Measurements from ENCODE around the gene PCSK4. TPM values are rescaled to one million over a fixed set of nuclear protein-coding genes. Genes with fewer than 3 reads are reported as not detected.

Gene PCSK4
- total and polyA plus RNA-seq, 2 of the 13 experiments (the other 11 are each of a cell fraction or from before 2014, with no cell fraction given), result 2.0 to 2.7 TPM

- TF ChIP-seq MIER3 (CRISPR knock-in tag; IDR thresholded peaks at IDR 0.05; ENCODE audit: borderline replicate concordance), result peak; percentile 99
- no peak for TF ChIP-seq ZFP62 (CRISPR knock-in tag; IDR thresholded peaks at IDR 0.05)
- peak; percentile 92; the same call in 1 of the 2 replicates for TF ChIP-seq ZBTB10 (CRISPR knock-in tag; IDR thresholded peaks at IDR 0.05; ENCODE audit: borderline replicate concordance)
- TF ChIP-seq ZNF841 (CRISPR knock-in tag; IDR thresholded peaks at IDR 0.05; ENCODE audit: borderline replicate concordance), result peak; percentile 65; the same call in 1 of the 2 replicates
- no peak for TF ChIP-seq SAFB2 (CRISPR knock-in tag; IDR thresholded peaks at IDR 0.05; ENCODE audit: borderline replicate concordance, low read depth)
Observed at GRCh38 chr19:1438035-1438932, 51.9 kb downstream of the PCSK4 start, which contains the start of gene RPS15 (continued).

DNA sequence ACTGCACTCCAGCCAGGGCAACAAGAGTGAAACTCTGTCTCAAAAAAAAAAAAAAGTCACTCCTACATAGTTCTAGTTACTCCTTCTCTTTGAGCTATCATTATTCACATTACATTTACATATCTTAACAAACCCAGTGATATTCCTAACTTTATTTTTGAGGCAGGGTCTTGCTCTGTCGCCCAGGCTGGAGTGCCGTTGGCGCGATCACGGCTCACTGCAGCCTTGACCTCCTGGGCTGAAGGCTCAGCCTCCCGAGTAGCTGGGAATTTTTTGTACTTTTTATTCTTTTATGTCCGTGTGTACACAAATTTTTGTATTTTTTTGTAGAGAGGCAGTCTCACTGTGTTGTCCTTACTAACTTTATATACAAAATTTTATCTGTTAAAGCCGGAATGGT, 52.5 kb downstream of the PCSK4 start:
- no TSS peak for BruUV-seq (replicated peaks)
- 34% methylated on average over 8 of the region's 8 CpGs for WGBS (ENCODE audit: low lambda C conversion rate)
- POLR2A ChIA-PET, result interaction anchor here (0.7 to 2.3 kb wide), 3 partner anchors 13 to 169 kb away, joined by 3 to 10 read pairs (median 4); partner anchors contain the start of gene CIRBP
- H3K27ac ChIP-seq (ENCODE audit: extremely low read length, insufficient read depth, low read length), result peak overlapping the region; percentile 82
- H3K4me2 ChIP-seq (ENCODE audit: low read depth, low read length), result peak overlapping the region; percentile 75
- DNase-seq (ENCODE audit: low spot score), result no peak
- CTCF ChIA-PET (ENCODE audit: low intra/inter-chr PET ratio, low total read pairs), result interaction anchor here (1.2 kb wide), 1 partner anchor 75 kb away, joined by 4 read pairs; the partner anchor contains the start of gene ADAMTSL5
- H3K4me1 ChIP-seq (ENCODE audit: insufficient read depth, low read length), result peaks cover 30% of the 10 kb centered on the region
- peak overlapping the region; percentile 11 to 87 (median 19); a peak in 3 of 6 replicates for H3K4me3 ChIP-seq (replicated peaks in 1 of 3; ENCODE audit: insufficient read depth in 1 of 3, low read depth in 2 of 3, low read length in 3 of 3)
- H3K79me2 ChIP-seq (ENCODE audit: insufficient read depth, low read length), result peaks cover 31% of the 10 kb centered on the region
- ATAC-seq, result no peak
- H3K9ac ChIP-seq (ENCODE audit: insufficient read depth, low read depth, low read length), result peak overlapping the region; percentile 61
- peaks cover 34% of the 10 kb centered on the region for H4K20me1 ChIP-seq (ENCODE audit: insufficient read depth, low read length)
- FAIRE-seq, result no peak
- intact Hi-C loops (cut with micrococcal nuclease; ENCODE audit: unreplicated experiment) (no loop called here), in situ Hi-C loops (cut with HindIII; ENCODE audit: extremely low pct_ligation_motif_present, low pct_unique_long_range_greater_than_20kb) (no loop called here)
- no peaks in the 10 kb centered on the region for H3K9me3 ChIP-seq (ENCODE audit: low read length)
- no peak overlapping the region for H2AFZ ChIP-seq (ENCODE audit: low read length)
- H3K36me3 ChIP-seq (replicated peaks in 1 of 2; ENCODE audit: control insufficient read depth in 1 of 2, insufficient read depth in 2 of 2, low read length in 2 of 2), result peaks cover 23 to 53% of the 10 kb centered on the region in 2 experiments
- no peaks in the 10 kb centered on the region for H3K27me3 ChIP-seq (ENCODE audit: control insufficient read depth in 1 of 2, insufficient read depth in 2 of 2, low read length in 2 of 2)
- TF ChIP-seq EZH2 (conservative IDR thresholded peaks at IDR 0.05; ENCODE audit: low read depth, low read length) (no peak), NFATC3 (CRISPR knock-in tag; IDR thresholded peaks at IDR 0.05) (no peak), ZNF512 (CRISPR knock-in tag; IDR thresholded peaks at IDR 0.05) (0 out of 2 replicates have a peak, but pooled peaks have one; percentile 1), ZNF121 (CRISPR knock-in tag; IDR thresholded peaks at IDR 0.05) (peak; percentile 80), ZNF17 (CRISPR knock-in tag; IDR thresholded peaks at IDR 0.05) (no peak), BHLHE40 (IDR thresholded peaks at IDR 0.05; ENCODE audit: low read length) (no peak), CCDC6 (CRISPR knock-in tag; IDR thresholded peaks at IDR 0.05) (no peak)
- TF ChIP-seq, protein P1, sequence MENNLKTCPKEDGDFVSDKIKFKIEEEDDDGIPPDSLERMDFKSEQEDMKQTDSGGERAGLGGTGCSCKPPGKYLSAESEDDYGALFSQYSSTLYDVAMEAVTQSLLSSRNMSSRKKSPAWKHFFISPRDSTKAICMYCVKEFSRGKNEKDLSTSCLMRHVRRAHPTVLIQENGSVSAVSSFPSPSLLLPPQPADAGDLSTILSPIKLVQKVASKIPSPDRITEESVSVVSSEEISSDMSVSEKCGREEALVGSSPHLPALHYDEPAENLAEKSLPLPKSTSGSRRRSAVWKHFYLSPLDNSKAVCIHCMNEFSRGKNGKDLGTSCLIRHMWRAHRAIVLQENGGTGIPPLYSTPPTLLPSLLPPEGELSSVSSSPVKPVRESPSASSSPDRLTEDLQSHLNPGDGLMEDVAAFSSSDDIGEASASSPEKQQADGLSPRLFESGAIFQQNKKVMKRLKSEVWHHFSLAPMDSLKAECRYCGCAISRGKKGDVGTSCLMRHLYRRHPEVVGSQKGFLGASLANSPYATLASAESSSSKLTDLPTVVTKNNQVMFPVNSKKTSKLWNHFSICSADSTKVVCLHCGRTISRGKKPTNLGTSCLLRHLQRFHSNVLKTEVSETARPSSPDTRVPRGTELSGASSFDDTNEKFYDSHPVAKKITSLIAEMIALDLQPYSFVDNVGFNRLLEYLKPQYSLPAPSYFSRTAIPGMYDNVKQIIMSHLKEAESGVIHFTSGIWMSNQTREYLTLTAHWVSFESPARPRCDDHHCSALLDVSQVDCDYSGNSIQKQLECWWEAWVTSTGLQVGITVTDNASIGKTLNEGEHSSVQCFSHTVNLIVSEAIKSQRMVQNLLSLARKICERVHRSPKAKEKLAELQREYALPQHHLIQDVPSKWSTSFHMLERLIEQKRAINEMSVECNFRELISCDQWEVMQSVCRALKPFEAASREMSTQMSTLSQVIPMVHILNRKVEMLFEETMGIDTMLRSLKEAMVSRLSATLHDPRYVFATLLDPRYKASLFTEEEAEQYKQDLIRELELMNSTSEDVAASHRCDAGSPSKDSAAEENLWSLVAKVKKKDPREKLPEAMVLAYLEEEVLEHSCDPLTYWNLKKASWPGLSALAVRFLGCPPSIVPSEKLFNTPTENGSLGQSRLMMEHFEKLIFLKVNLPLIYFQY (CRISPR knock-in tag; IDR thresholded peaks at IDR 0.05; ENCODE audit: borderline replicate concordance), result no peak

Measured in HepG2 (cell line).